NB4 (cell line): ENCODE measurements around the gene SCN1A.

Experiments
- CTCF ChIP-seq: IDR thresholded peaks from one replicate; pipeline ENCODE4 v1.5.1; 2012; ENCODE audit warnings: low read depth, low read length
- MAX ChIP-seq: IDR thresholded peaks from 2 replicates; pipeline ENCODE4 v1.6.1; 2011; ENCODE audit warnings: low read depth, low read length

- TF ChIP-seq MAX (no peak), CTCF (no peak)
Observed at GRCh38 chr2:166135849-166136258, 8.0 kb upstream of the SCN1A start.
